GM18505 (cell line): ENCODE measurements around the gene UGT1A8.
"Not testable (repeated sequence)": the region's sequence is repeated elsewhere in the genome, so short reads cannot be mapped to it uniquely, and the experiment has no call there.

Experiments
- ATAC-seq: cut with Tn5 transposase; IDR thresholded peaks from one replicate; pipeline ENCODE4 v1.9.1; 2021; ENCODE audit not compliant: unreplicated experiment
- POLR2A ChIP-seq: IDR thresholded peaks from 4 replicates; pipeline ENCODE4 v1.6.1; 2011; ENCODE audit warnings: borderline replicate concordance; ENCODE audit not compliant: insufficient read depth, insufficient read length; ENCODE audit errors: extremely low read depth

Gene UGT1A8

GRCh38 chr2:233617476-233617875 lies at the start of gene UGT1A8:
Gene UGT1A8 (plus strand): TSS chr2:233617633. CDS start chr2:233617708, 75 bp downstream.
- not testable (repeated sequence) for ATAC-seq

- no peak for TF ChIP-seq POLR2A
- ATAC-seq: no peak
Observed at GRCh38 chr2:233571001-233571400, 46.4 kb upstream of the UGT1A8 start.

DNA sequence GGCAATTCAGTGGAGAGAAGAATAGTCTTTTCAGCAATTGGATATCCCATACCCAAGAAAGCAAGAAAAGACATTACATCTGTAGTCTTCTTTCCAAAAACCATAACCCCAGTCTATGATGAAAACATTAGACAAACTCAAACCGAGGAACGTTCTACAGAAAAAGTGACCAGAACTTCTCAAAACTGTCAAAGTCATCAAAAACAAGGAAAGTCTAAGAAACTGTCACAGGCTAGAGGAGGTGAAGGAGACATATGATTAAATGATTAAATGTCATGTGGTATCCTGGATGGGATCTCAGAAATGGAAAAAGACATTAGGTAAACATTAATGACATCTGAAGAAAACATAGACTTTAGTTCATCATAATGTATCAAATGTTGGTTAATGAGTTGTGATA lies 46.0 kb upstream of the UGT1A8 start:
- ATAC-seq: no peak
- no peak for TF ChIP-seq POLR2A

- no peak for TF ChIP-seq POLR2A
- ATAC-seq: no peak
Observed at GRCh38 chr2:233572468-233572867, 45.0 kb upstream of the UGT1A8 start.

DNA sequence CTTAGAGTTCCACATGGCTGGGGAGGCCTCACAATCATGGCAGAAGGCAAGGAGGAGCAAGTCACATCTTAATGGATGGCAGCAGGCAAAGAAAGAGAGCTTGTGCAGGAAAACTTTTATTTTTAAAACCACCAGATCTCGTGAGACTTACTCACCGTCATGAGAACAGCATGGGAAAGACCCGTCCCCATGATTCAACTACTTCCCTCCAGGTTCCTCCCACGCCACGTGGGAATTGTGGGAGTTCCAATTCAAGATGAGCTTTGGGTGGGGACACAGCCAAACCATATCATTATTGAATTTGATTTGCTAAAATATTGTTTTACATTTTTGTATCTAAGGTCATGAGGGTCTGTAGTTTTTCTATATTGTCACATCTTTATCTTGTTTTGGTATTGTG lies 40.1 kb upstream of the UGT1A8 start:
- not testable (repeated sequence) for ATAC-seq

- not testable (repeated sequence) for ATAC-seq
Observed at GRCh38 chr2:233583217-233583965, 34.0 kb upstream of the UGT1A8 start.

DNA sequence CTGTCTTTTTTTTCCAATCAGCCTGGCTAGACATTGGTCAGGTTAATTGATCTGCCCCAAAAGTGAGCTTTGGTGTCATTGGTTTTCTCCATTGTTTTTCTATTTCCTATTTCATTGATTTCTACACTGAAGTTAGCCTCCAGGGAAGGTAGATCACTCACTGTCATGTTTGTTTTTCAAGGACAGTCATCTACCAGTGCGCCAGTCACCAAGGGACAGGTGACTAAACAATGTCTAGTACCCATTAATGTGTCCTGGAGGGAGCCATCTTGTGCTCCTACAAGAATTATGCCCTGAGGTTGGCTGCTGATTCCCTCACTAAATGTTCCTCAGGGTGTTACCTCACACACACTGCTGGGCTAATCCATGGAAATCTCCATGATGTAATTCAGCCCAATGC lies 33.2 kb upstream of the UGT1A8 start:
- no peak for ATAC-seq
- TF ChIP-seq POLR2A: no peak

DNA sequence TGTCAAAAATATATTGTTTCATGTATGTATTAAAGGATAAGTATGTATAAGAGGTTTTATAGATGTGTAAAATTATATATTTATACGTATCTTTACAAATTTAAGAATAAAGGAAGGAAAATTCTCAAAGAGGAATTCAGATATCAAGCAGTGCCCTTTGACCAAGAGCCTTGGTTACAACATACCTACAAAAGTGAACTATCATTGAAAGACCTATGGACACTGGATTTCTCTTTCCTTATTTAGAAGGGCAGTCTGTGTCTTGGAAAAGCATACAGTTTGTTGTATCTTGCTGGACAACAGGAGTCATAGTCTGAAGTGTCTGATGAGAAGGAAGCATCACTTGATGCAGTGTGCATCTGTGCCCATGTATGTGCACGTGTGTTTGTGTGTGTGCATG lies 29.0 kb upstream of the UGT1A8 start:
- no peak for TF ChIP-seq POLR2A
- no peak for ATAC-seq

DNA sequence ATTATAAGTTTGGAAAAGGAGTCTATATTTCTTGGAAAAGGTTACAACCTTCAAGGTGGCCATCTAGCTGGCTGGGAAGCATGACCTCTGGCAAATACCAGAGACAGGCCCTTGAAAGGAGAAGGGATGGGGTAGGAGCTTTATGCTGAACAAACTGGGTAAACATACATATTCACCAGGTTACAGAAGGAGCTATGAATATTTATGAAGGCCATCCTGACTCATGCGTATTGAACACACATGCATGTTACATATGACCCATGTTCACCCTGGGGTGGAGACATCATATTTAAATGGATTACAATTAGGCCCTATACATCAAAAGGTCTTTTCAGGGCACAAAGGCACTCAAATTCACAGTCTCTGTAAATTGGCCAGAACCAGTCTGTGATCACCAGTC lies 24.7 kb upstream of the UGT1A8 start:
- not testable (repeated sequence) for ATAC-seq

- no peak for TF ChIP-seq POLR2A
- no peak for ATAC-seq
Observed at GRCh38 chr2:233593201-233593600, 24.2 kb upstream of the UGT1A8 start.

DNA sequence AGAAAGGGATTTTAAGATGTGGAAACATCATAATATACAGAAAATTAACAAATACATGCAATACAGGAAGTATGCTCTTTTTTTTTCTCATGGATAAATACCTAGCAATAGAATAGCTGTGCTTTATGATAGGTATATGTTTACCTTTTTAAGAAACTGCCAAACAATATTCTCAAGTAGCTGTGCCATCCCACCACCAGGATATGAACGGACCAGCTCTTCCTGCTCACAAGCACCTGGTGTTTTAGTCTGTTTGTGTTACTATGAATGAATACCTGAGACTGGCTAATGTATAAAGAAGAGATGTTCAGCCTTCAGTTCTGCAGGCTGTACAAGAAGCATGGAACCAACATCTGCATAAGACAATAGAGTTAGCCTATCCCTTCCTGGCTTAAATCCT lies 19.9 kb upstream of the UGT1A8 start:
- no peak for TF ChIP-seq POLR2A
- ATAC-seq: no peak

DNA sequence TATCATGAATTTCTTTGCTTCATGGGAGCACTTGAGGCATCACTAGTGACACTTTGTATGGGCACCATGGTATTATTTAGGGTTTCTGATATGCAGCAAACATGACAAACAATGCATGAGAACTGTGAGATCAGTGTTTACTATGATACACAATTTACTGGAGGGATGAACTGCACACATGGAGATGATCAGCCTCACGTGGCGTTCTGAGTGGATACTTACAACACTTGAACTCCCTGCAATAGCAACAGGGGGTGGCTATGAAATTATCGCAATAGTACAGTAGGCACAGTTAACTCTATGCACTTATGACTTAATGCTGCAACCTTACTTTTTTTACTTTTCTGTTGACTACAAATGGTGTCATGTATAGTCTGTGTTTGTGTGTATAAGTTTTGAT lies 18.5 kb upstream of the UGT1A8 start:
- no peak for TF ChIP-seq POLR2A
- ATAC-seq: no peak

DNA sequence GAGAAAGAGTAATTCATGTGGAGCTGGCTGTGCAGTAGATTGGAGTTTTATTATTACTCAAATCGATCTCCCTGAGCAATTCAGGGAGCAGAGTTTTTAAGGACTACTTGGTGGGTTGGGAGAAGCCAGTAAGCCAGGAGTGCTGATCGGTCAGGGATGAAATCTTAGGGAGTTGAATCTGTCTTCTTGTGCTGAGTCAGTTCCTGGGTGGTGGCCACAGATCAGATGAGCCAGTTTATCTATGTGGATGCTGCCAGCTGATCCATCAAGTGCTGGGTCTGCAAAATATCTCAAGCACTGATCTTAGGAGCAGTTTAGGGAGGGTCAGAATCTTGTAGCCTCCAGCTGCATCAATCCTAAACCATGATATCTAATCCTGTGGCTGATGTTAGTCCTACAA lies 17.0 kb upstream of the UGT1A8 start:
- TF ChIP-seq POLR2A: no peak
- no peak for ATAC-seq

DNA sequence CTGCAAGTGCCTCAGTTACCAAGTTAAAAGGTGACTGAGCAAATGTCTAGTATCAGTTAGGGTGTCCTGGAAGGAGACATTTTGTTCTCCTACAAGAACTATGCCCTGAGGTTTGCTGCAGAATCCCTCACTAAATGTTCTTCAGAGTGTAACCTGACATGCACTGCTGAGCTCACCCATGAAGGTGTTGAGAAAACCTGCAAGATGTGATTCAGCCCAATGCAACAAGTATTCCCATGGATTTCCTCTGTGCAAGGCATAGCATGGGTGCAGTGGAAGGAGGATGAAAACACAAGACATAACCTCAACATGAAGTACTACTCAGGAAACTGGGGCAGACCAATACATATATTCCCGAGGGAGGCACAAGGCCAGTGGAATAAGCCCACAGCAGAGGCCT lies 15.4 kb upstream of the UGT1A8 start:
- no peak for ATAC-seq
- no peak for TF ChIP-seq POLR2A

- no peak for ATAC-seq
- no peak for TF ChIP-seq POLR2A
Observed at GRCh38 chr2:233603520-233603919, 13.9 kb upstream of the UGT1A8 start.
